ENCODE results near the gene BANP.
"Not testable (repeated sequence)": the region's sequence is repeated elsewhere in the genome, so short reads cannot be mapped to it uniquely, and the experiment has no call there.

DNA sequence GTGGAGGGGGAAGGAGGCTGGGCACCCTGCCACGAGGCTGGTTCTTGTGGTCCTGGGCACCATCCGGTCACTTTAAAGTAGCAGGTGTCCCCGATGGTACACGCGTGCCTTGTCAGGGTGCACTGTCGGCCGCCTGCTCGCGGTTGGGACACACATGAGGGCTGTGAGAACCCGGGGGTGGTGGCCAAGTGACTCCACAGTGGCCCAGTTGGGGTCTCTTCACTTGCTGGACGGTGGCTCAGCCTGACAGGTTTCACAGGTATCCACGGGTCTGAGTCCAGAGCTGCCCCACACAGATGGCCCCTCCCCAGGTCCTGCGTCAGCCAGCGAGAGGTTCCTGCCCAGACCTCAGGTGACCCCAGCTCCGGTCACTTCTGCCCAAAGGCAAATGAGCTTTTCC, 137.8 kb downstream of the BANP start:
- not testable (repeated sequence) for TF ChIP-seq POLR2AphosphoS5 (IDR thresholded peaks at IDR 0.05; ENCODE audit: insufficient read depth in 1 of 2, low read depth in 1 of 2); CTCF (IDR thresholded peaks at IDR 0.05); POLR2A (IDR thresholded peaks at IDR 0.05)
